HG02970 (cell line): ENCODE results near the gene BIRC7.

Source experiments
- ATAC-seq: cut with Tn5 transposase; IDR thresholded peaks from one replicate; pipeline ENCODE4 v1.9.1; 2021; ENCODE audit warnings: mild to moderate bottlenecking, moderate library complexity, moderate number of reproducible peaks; ENCODE audit not compliant: unreplicated experiment, low FRiP score

Gene BIRC7

DNA sequence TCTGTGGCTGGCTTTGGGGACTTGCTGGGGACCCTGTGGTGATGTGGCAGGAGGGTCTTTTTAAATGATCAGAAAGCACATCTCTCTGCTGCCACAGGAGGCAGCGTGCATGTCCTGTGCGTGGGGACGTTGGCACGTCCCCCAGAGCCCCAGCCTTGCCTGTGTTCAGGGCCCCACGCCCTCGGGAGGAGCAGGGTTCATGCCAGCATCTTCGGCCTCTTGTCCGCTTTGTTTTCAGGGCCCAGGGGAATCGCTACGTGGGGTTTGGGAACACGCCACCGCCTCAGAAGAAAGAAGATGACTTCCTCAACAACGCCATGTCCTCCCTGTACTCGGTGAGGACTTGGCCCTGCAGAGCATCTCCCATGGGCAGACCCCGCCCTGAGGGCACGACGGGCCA lies 43.0 kb downstream of the BIRC7 start:
- no peak for ATAC-seq

DNA sequence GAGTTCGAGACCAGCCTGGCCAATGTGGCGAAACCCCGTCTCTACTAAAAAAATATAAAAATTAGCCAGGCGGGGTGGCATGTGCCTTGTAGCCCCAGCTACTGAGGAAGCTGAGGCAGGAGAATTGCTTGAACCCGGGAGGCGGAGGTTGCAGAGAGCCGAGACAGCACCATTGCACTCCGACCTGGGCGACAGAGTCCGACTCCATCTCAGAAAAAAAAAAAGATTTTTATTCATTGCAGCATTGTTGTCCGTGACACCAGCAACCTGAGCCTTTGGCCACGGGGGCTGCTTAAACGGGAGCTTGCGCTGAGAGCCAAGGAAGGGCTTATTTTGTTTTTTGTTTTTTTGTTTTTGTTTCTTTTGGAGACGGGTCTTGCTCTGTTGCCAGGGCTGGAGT lies 44.2 kb downstream of the BIRC7 start:
- ATAC-seq = no peak

DNA sequence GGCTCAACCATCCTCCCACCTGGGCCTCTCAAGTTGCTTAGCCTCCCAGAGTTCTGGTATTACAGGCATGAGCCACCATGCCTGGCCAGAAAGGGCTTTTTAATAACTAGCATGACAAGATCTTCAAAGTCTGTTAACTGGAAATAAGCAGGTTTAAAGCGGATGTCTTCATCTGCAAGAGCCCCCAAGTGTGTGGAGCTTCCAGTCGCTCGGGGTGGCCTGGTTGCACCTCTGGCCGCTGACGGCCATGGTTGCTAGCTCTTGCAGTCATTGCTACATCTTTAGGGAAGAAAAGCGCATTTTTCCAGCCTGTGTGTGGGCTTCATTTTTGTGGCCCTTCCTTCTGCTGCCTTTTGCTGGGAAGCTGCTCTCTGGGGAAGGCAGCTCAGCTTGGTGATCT lies 44.7 kb downstream of the BIRC7 start:
- ATAC-seq = no peak

DNA sequence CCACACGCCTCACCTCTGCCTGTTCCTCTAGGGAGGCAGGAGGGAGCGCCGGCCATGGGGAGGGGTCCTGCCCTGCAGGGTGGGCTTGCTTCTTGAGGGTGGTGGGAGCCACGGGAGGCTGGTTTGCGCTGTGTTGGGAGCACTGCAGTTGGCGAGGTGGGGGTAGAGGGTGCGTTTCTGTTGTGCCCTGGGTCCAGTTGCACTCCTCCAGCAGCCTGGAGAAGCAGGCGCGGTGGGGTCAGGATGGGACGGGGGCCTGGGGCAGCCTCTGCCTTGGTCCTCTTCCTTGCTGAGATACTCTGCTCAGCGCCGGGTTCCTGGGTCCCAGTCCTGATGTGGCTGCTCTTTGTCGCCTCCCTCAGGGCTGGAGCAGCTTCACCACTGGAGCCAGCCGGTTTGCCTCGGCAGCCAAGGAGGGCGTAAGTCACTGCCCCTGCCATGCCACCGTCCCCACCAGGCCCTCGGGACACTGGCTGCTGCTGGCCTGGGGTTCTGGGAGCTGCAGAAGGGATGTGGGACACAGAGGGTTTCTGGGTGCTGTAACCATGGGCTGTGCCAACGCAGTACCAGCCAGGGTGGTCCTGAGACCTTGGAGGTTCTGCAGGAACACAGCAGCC lies 45.3 kb downstream of the BIRC7 start:
- ATAC-seq = no peak

DNA sequence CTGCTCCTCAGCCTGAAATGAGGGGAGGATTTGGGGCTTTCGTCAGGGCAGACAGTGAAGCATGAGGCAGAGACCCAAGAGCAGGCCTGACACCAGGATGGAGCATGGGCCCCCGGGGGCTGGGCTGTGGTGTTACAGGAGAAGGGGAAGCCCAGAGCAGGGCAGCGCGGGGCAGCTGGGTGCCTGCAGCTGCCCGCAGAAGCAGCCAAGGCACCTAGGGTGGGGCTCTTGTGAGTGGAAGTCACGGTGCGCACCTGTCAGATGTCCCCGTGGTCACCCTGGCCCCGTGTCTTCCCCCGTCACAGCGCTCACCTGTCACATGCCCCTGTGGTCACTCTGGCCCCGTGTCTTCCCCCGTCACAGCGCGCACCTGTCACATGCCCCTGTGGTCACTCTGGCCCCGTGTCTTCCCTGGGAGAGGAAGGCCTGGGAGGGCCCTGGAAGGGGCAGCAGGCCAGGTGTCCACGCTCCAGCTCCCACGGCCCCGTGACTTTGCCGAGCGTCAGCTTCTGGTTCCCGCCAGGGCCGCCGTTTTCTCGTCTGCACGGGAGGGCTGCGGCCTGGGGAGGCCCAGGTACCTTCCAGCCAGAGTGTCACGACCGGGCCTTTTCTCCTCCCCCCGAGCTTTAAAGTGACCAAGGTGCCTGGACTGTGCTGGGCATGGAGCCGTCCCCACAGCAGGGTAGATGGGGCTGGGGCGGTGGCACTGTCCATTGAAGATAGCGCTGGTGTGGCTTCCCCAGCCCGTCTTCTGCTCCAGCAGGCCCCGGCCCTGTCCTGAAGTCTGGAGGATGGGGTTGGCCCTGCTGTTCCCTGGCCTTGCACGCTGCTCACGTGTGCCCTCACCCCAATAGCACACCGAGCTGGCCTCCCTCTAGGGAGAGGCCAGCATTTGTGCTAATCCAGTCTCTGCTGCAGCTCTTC lies 46.3 kb downstream of the BIRC7 start:
- ATAC-seq = no peak

DNA sequence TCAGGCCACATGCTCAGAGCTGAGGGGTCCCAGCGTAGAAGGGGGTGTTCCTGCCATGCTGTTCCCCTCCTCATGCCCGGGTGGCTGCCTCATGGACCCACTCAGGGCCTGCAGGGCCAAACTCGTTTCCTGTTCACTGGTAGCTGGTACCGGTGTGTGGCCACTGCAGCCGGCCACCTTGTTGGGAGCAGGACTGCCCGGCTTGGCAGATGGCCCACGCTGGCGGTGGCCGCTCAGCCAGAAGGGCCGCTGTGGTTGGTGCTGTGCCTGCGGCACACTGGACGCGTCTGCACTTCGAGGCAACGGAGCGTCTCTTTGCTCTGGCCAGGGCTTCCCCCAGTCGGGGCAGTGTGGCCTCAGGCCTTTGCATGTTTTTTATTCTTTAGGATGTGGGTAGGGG lies 47.2 kb downstream of the BIRC7 start:
- ATAC-seq = no peak

DNA sequence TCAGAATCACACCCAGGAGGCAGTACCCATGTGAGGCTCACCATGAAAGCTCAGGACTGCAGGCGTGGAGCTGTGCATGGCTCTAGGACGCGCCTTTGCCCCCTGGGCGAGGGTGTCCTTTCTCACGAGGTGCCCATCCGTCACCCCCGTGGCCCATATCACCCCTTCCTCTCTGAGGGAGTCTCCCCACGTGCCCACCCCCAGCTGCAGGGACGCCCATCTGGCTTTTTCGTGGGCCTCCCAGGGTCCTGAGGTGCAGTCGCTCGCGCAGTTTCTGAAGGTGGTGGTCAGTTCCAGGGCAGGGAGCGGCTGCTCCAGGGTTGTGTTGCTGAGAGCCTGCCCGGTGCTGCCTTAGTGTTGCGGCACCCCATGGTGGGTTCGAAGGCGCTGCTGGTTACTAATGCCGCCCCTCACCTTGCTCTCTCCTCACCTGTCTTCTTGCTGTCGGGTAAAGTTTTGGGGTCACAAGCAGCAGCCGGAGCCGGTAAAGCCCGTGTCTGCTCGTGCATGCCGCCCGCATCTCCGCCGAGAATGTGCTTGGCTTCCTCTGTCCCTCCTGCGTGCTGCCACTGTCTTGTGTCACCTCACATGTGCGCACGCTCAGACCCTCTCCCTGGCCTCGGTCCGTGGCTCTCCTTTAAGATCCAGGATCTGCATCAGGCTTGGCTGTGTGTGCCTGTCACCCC lies 47.8 kb downstream of the BIRC7 start:
- no peak for ATAC-seq

DNA sequence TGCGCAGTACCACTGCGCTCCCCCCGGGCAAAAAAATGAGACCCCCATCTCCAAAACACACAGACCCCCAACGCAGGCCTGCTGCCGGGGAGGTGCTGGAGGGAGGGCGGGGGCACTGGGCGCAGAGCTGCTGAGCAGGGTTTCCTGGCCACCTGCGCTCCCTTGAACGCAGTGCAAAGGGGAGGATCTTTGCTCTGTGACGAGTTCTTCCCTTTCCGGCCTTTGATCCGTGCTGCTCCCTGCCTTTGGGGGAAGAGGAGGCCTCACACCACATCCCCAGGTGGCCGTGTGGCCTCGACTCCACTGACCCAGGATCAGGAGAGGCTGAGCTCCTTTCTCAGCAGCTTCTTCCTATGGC lies 48.4 kb downstream of the BIRC7 start:
- no peak for ATAC-seq

DNA sequence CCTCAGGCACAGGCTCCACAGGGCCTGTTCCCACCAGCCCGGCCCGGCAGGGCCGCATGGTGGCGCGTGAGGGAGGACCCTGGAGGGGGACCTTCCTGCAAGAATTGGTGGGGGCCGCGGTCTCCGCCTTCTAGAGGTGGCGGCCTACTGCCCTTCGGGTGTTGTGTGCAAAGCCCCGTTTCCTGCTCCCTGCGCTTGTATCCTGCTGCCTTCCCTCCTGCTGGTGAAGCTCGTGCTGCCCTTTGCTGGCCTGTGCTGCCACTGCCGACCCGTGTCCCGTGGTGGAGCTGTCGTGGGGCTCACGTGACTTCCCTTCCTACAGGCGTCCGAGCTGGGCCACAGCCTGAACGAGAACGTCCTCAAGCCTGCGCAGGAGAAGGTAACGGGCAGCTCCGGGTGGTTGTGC lies 48.8 kb downstream of the BIRC7 start:
- no peak for ATAC-seq

DNA sequence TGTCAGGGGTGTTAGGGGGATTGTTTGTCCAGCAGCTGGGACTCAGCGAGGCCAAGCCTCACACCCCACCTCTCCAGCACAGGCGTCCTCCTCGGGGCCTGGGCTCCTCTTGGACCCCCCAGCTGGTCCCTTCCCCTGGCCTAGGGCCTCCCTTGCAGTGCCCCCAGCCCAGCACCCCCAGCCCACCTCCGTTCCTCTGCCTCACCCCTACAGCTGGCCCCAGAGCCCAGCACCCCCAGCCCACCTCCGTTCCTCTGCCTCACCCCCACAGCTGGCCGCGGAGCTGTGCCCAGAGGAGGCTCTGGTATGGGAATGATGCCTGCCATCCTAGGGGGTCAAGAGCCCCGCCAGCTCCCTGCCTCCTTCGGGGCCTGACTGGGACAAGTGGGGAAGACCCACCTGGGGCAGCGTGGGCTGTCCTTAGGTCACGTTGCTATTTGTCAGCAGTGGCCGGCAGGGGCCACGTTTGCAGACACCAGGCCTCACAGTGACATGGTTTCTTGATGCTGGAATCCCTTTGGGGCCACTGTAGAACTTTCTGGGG lies 49.3 kb downstream of the BIRC7 start:
- ATAC-seq = no peak

DNA sequence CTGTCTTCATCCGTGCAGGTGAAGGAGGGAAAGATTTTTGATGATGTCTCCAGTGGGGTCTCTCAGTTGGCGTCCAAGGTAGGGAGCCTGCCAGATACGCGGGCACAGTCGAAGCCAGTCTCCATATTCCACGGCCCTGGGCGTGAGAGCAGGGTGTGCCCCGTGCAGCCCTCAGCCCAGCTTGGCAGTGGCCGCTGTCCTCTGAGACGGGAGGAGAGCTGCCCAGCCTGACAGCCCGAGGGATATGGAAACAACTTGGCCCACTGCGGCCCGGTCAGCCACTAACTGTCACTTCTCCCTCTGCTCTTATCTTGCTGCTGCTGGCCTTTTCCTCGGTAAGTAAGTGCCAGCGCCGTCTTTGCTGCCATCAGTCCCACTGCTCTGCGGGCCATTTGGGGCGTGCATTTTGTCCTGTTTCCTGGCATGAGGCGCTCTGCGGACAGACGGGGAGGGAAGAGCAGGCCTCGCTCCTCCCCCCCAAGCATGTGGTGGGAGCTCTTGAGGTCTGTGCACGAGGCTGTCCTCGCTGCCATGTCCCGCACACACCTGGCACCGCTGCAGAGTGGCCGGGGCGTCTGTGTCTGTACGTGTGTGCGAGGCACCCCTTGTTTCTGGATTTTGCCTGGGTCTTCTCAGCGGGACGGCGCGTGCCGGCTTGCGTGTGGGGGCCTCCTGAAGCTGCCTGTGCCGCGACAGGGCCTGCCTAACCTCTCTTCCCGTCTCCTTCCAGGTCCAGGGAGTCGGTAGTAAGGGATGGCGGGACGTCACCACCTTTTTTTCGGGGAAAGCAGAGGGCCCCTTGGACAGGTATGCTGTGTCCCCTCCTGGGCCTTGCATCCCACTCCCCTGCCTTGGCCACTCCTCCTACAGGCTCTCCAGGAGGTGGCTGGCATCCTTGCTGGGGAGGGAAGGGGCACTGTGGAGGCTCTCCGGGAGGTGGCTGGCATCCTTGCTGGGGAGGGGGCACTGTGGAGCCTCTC lies 50.2 kb downstream of the BIRC7 start:
- ATAC-seq = no peak

DNA sequence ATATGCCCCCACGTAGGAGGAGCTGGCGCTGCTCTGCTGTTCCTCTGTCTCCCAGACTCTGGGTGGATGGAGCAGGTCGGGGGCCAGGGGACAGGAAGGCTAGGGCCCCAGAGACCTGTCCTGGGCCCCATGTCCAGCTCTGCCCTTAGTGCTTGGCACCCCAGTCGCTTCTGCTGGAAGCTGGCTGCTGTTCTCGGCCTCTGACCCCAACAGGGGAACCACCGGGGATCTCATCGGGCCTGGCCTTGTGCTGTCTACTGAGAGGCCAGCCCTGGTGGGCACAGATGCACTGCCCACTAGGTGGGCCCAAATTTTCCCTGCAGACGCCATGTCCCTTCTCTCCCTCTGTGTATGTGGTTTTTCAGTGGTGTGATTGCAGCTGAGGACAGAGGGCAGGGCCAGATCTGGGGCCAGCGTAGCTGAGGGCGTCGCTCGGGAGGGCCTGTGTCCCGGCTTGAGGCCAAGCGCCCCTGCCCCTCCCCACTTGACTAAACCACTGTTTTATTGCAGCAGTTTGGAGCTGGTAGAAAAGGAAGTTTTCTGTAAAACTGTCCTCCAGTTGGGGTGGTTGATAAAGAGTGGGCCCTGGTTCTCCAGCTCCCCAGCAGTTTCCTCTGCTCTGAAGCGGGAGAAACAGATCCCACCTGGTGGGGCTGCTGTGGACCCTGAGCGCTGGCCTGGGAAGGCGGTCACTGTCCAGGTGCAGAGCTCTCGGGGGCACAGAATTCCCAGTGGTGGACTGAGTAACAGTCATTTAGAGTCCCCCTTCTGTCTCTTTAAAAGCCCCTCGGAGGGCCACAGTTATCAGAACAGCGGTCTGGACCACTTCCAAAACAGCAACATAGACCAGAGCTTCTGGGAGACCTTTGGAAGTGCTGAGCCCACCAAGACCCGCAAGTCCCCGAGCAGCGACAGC lies 51.3 kb downstream of the BIRC7 start:
- no peak for ATAC-seq

DNA sequence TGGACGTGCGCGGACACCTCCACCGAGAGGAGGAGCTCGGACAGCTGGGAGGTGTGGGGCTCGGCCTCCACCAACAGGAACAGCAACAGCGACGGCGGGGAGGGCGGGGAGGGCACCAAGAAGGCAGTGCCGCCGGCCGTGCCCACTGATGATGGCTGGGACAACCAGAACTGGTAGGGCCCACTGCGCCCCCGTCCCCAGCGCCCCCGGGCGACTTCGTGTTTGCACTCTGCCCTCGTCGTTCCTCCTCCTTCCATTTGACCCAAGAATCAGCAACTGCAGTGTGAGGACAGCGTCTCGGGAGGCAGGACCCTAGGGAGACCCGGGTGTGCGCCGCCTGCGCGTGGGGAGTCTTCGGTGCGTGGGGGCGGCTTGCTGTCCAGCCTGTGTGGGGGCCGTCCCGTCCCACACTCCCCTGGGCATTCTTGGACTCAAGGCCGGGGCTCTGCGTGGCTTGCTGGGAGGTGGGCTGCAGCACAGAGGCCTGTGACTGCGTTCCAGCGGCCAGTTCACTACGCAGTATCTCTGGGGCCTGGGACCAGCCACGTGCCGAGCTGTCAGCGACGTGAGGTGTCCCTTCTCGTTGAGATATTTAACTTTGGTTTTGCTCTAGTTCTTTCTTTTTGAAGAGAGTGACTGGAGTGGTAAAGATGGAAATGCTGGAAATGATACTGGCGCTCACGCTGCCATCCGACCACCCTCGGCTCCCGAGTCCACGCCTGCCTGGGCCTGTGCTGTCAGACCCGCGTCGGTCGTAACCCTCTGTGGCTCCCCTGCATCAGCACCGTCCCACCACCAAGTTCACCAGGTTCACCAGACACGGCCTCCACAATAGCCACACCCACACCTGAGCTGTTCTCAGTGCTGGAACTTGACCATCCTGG lies 52.2 kb downstream of the BIRC7 start:
- no peak for ATAC-seq

DNA sequence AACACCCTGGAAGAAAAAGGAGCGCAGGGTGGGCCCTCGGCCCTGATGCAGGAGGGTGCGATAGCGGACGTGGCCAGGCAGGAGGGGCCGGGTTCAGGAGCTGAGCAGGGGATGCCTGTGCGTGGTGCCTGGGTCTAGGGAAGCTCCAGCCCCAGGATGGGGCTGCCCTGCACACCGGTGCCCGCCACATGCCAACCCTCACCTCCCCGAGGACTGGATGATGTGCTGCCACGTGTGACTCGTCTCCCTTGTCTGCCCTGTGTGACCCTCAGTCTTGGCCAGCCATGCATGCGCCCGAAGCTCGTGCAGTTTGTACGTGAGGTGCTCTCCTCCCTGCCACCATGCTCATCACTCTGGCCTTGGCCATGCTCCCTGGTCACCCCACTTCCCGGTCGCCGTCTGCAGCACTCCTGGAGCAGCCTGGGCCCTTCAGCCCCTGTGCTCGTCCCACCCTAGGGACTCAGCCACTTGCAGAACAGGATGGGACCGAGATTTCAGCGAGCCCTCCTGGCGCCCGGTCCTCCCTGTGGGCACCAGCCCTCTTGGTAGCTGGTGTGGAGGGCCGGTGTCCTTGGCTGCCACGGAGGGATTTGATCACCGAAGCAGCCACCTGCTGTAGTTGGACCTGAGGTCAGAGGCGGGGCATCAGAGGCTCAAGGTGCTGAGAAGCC lies 53.0 kb downstream of the BIRC7 start:
- ATAC-seq = no peak

DNA sequence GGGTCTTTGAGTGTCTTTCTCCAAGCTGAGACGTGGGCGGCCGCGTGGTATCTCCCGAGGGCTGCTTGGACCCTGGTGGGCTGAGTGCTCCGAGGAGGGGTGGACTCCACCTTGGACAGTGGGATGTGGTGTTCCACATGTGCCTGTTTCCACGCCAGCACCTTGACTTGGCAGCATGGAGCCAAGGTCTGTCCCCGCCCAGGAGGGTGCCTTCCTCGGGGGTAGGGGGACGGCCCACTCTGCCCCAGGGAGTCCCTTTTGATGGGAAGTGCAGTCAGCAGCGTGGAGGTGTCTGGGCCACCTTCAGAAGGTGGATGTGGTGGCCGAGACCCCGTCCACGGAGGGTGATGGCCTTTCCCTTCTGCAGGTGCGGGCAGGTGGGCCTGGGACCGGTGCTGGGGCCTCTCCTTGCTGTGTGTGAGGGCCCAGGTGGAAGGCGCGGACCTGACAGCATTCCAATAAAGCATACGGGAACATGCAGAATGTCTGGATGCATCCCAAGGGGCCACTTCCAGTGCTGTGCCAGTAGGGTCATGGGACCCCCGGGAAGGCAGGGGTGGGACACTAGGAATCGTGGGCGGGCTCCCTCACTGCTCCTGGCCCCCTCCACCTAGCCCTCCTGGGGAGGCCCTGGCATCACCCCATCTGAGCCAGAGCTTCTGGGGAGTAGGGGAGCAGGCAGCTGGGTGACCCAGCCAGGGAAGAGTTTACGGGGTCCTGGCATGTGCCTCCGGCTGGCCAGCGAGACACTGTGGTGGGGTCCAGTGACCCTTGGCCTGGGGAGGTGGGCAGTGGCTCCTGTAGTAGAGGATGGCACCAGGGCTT lies 53.8 kb downstream of the BIRC7 start:
- ATAC-seq = no peak
